HEK293 (cell line): ENCODE measurements around the gene SHISAL2A.

Source experiments
- CTCF ChIA-PET: fragments of 350-600 bp; formaldehyde crosslinking; extraction: SDS; loops from one replicate; lab custom pipeline; 2021; ENCODE audit warnings: antibody characterized with exemption; lab: Yijun Ruan, JAX
- POLR2A ChIA-PET: fragments of 300-600 bp; formaldehyde crosslinking; extraction: SDS; loops from one replicate; lab custom pipeline; 2020; ENCODE audit warnings: antibody characterized with exemption, inconsistent platforms; lab: Yijun Ruan, JAX
- H3K27ac ChIP-seq: fragments of 200-500 bp; sonication (Bioruptor generic); 2 replicates; pipeline ENCODE4 v1.5.1; 2014; ENCODE audit warnings: low read depth, low read length, control low read depth, inconsistent platforms; ENCODE audit errors: extremely low read depth
- H3K36me3 ChIP-seq, 2 experiments: fragments of 200-500 bp in 1 of 2; sonication (Bioruptor generic) in 1 of 2; 1 replicate in 1 of 2; 2 replicates in 1 of 2; pipeline ENCODE4 v1.5.1; 2014 to 2017; ENCODE audit warnings: inconsistent platforms in 2 of 2, low read length in 2 of 2; ENCODE audit not compliant: control insufficient read depth in 2 of 2, insufficient read depth in 1 of 2
- H3K4me1 ChIP-seq: fragments of 200-500 bp; sonication (Bioruptor generic); 2 replicates; pipeline ENCODE4 v1.5.1; 2014; ENCODE audit warnings: mild to moderate bottlenecking, low read length, inconsistent platforms; ENCODE audit not compliant: control insufficient read depth, insufficient read depth
- H3K4me3 ChIP-seq: 2 replicates; pipeline ENCODE4 v1.5.1; 2011; ENCODE audit warnings: low read depth, mild to moderate bottlenecking, control low read depth, low read length, moderate library complexity
- H3K9me3 ChIP-seq: fragments of 200-500 bp; sonication (Bioruptor generic); 2 replicates; pipeline ENCODE4 v1.5.1; 2014; ENCODE audit warnings: low read depth, low read length, inconsistent platforms; ENCODE audit not compliant: control insufficient read depth, insufficient read depth
- BCL11B ChIP-seq: fragments of 450-650 bp; formaldehyde crosslinking; IDR thresholded peaks from 2 replicates; pipeline ENCODE4 v1.5.1; 2016; ENCODE audit warnings: low read depth, missing biosample characterization, missing genetic modification characterization
- FEZF1 ChIP-seq: fragments of 450-650 bp; formaldehyde crosslinking; IDR thresholded peaks from 2 replicates; pipeline ENCODE4 v1.5.1; 2016; ENCODE audit warnings: missing biosample characterization, missing genetic modification characterization
- GLI4 ChIP-seq: fragments of 450-650 bp; formaldehyde crosslinking; IDR thresholded peaks from 2 replicates; pipeline ENCODE4 v1.5.1; 2016; ENCODE audit warnings: missing biosample characterization, missing genetic modification characterization
- KLF1 ChIP-seq: fragments of 450-650 bp; formaldehyde crosslinking; IDR thresholded peaks from 2 replicates; pipeline ENCODE4 v1.5.1; 2016; ENCODE audit warnings: missing biosample characterization, missing genetic modification characterization
- SP3 ChIP-seq: fragments of 450-650 bp; formaldehyde crosslinking; IDR thresholded peaks from 2 replicates; pipeline ENCODE4 v1.5.1; 2016; ENCODE audit warnings: missing biosample characterization, missing genetic modification characterization
- TCF7L2 ChIP-seq: IDR thresholded peaks from 2 replicates; pipeline ENCODE4 v1.6.1; 2011; ENCODE audit warnings: low read depth, mild to moderate bottlenecking, inconsistent platforms, low read length, moderate library complexity, borderline replicate concordance
- ZBTB20 ChIP-seq: fragments of 450-650 bp; formaldehyde crosslinking; IDR thresholded peaks from 2 replicates; pipeline ENCODE4 v1.5.1; 2016; ENCODE audit warnings: missing biosample characterization, missing genetic modification characterization
- ZBTB49 ChIP-seq: fragments of 450-650 bp; formaldehyde crosslinking; IDR thresholded peaks from 2 replicates; pipeline ENCODE4 v1.5.1; 2016; ENCODE audit warnings: missing biosample characterization, missing genetic modification characterization, low read depth
- ZNF138 ChIP-seq: fragments of 450-650 bp; formaldehyde crosslinking; IDR thresholded peaks from 2 replicates; pipeline ENCODE4 v1.5.1; 2016; ENCODE audit warnings: missing biosample characterization, missing genetic modification characterization, borderline replicate concordance
- ZNF146 ChIP-seq: fragments of 450-650 bp; formaldehyde crosslinking; IDR thresholded peaks from 2 replicates; pipeline ENCODE4 v1.5.1; 2016; ENCODE audit warnings: missing biosample characterization, missing genetic modification characterization
- ZNF2 ChIP-seq: fragments of 450-650 bp; formaldehyde crosslinking; IDR thresholded peaks from 2 replicates; pipeline ENCODE4 v1.5.1; 2016; ENCODE audit warnings: missing biosample characterization, missing genetic modification characterization
- ZNF423 ChIP-seq: fragments of 450-650 bp; formaldehyde crosslinking; IDR thresholded peaks from 2 replicates; pipeline ENCODE4 v1.5.1; 2016; ENCODE audit warnings: missing biosample characterization, missing genetic modification characterization
- ZNF426 ChIP-seq: fragments of 450-650 bp; formaldehyde crosslinking; IDR thresholded peaks from 2 replicates; pipeline ENCODE4 v1.5.1; 2017; ENCODE audit warnings: missing biosample characterization, missing genetic modification characterization, mild to moderate bottlenecking, inconsistent platforms, moderate library complexity
- ZNF518A ChIP-seq: fragments of 450-650 bp; formaldehyde crosslinking; conservative IDR thresholded peaks from 2 replicates; pipeline ENCODE4 v1.5.1; 2016; ENCODE audit warnings: low read depth, missing biosample characterization, missing genetic modification characterization
- ZNF529 ChIP-seq: fragments of 450-650 bp; formaldehyde crosslinking; IDR thresholded peaks from 2 replicates; pipeline ENCODE4 v1.5.1; 2017; ENCODE audit warnings: missing genetic modification characterization, missing biosample characterization; ENCODE audit not compliant: insufficient replicate concordance
- ZNF560 ChIP-seq: fragments of 450-650 bp; formaldehyde crosslinking; IDR thresholded peaks from 2 replicates; pipeline ENCODE4 v1.5.1; 2017; ENCODE audit warnings: missing biosample characterization, missing genetic modification characterization, borderline replicate concordance
- ZNF585B ChIP-seq: fragments of 450-650 bp; formaldehyde crosslinking; IDR thresholded peaks from 2 replicates; pipeline ENCODE4 v1.5.1; 2016; ENCODE audit warnings: missing biosample characterization, missing genetic modification characterization
- ZNF610 ChIP-seq: fragments of 450-650 bp; formaldehyde crosslinking; IDR thresholded peaks from 2 replicates; pipeline ENCODE4 v1.5.1; 2016; ENCODE audit warnings: missing biosample characterization, missing genetic modification characterization, borderline replicate concordance
- ZNF623 ChIP-seq: fragments of 450-650 bp; formaldehyde crosslinking; IDR thresholded peaks from 2 replicates; pipeline ENCODE4 v1.5.1; 2016; ENCODE audit warnings: missing biosample characterization, missing genetic modification characterization
- ZNF654 ChIP-seq: fragments of 450-650 bp; formaldehyde crosslinking; IDR thresholded peaks from 2 replicates; pipeline ENCODE4 v1.5.1; 2016; ENCODE audit warnings: low read depth, missing biosample characterization, missing genetic modification characterization

Gene SHISAL2A

GRCh38 chr1:52613636-52614373 lies 19.2 kb upstream of the SHISAL2A start:
- Histone ChIP-seq H3K4me1 (no peaks in the 10 kb centered on the region), H3K4me3 (no peak overlapping the region), H3K9me3 (no peaks in the 10 kb centered on the region), H3K27ac (no peak overlapping the region), H3K36me3 (no peaks in the 10 kb centered on the region)
- POLR2A ChIA-PET: no interaction called here
- TF ChIP-seq ZBTB49 (tag by site-specific recombination) (no peak), ZNF654 (tag by site-specific recombination) (no peak), BCL11B (tag by site-specific recombination) (no peak), ZBTB20 (no peak), ZNF423 (tag by site-specific recombination) (no peak)
- CTCF ChIA-PET: interaction anchor here (0.6 kb wide), 2 partner anchors 87 to 207 kb away, joined by 3 read pairs; no protein-coding TSS in a partner anchor

- TF ChIP-seq SP3 (tag by site-specific recombination) (no peak), ZNF560 (tag by site-specific recombination) (no peak), FEZF1 (tag by site-specific recombination) (no peak), TCF7L2 (no peak), ZNF529 (tag by site-specific recombination) (no peak), ZNF623 (tag by site-specific recombination) (no peak), ZNF585B (tag by site-specific recombination) (no peak), ZNF146 (tag by site-specific recombination) (no peak), KLF1 (tag by site-specific recombination) (no peak), ZNF426 (tag by site-specific recombination) (no peak), GLI4 (tag by site-specific recombination) (no peak), ZNF2 (tag by site-specific recombination) (no peak), ZNF138 (no peak), ZNF610 (tag by site-specific recombination) (no peak), ZNF518A (tag by site-specific recombination) (no peak)
- Histone ChIP-seq H3K4me3 (no peak overlapping the region), H3K9me3 (no peaks in the 10 kb centered on the region), H3K4me1 (no peaks in the 10 kb centered on the region), H3K36me3 (no peaks in the 10 kb centered on the region), H3K27ac (no peak overlapping the region)
- ChIA-PET POLR2A (no interaction called here), CTCF (interaction anchor here (0.6 kb wide), 1 partner anchor 208 kb away, joined by 3 read pairs; no protein-coding TSS in a partner anchor)
Observed at GRCh38 chr1:52614671-52615070, 18.3 kb upstream of the SHISAL2A start.
